HG02763 (cell line): ENCODE data around the gene PEAK1.

ENCODE experiments used
- ATAC-seq: cut with Tn5 transposase; IDR thresholded peaks from one replicate; pipeline ENCODE4 v1.9.1; 2021; ENCODE audit warnings: mild to moderate bottlenecking, moderate library complexity; ENCODE audit not compliant: unreplicated experiment

The PEAK1 gene

DNA sequence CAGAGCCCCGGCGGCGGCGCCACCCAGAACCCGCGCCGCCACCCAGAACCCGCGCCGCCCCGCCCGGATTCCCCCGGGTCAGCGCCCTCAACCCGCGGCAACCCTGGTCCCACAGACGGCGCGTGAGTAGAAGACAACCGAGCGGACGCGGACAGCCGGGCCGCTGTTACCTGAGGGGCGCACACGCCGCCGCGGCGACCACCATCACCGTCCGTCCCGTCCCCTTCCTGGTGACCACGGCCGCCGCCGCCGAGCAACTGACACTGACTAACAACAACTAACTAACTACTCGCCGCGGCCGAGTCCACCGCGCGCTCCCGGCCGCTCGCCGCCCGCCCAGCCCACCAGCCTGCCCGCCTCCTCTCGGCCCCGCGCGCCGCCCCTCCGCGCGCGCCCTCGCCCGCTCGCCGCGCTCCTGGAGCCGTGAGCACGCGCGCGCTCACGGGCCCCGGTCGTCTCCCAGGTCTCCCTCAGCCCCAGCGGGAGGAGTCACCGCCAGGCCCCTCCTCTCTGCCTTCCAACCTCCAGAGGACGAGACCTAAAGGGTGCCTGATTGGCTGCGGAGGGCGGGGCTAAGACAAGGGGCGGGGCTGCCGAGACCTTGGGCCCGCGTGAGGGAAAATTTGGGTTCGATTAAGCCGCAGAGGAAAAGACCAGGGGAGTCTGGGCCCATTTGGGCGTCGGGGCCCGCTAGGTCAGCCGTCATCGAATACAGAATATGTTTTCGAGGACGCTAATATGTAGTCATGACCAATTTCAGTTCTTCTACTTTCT, at the start of gene PEAK1:
TSS of gene PEAK1 (minus strand) at position 269 of the 774 bp plus-strand sequence. CDS start 238,178 bp downstream, outside the sequence.
- ATAC-seq, result peak; percentile 89

DNA sequence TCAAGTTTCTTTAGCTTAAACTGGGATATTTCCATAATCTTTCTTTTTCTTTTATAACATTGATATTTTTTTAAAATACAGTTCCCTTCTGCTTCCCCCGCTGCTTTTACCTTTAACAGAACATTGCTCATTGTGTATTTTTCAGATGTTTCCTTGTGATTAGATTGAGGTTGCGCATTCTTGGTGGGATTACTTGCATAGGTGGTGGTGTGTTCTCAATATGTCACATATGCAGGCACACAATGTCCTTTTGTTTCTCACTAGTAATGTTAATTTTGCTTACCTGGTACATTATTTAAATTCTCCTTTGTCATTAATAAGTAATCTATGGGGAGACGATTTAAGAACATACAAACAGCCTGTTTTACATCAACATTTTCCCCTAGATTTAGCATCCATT, 49.0 kb upstream of the PEAK1 start:
- ATAC-seq, result no peak

DNA sequence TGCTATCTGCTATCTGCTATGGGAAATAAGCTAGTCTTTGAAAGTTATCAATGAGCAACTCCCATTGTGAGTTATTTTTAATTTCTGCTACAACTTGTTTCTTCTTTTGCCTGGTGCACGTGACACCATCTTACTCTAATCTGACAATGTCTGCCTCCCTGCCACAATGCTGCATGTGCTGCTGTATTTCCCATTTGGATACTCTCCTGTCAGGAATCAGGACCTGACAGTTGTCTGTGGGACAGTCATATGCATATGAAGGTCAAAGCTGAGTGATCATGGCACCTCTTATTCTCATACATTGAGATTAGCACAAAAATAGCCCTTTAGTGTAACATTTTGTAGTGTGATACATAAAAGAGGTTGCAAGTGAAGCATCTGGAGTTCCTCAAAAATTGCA, 46.6 kb upstream of the PEAK1 start:
- ATAC-seq, result no peak

DNA sequence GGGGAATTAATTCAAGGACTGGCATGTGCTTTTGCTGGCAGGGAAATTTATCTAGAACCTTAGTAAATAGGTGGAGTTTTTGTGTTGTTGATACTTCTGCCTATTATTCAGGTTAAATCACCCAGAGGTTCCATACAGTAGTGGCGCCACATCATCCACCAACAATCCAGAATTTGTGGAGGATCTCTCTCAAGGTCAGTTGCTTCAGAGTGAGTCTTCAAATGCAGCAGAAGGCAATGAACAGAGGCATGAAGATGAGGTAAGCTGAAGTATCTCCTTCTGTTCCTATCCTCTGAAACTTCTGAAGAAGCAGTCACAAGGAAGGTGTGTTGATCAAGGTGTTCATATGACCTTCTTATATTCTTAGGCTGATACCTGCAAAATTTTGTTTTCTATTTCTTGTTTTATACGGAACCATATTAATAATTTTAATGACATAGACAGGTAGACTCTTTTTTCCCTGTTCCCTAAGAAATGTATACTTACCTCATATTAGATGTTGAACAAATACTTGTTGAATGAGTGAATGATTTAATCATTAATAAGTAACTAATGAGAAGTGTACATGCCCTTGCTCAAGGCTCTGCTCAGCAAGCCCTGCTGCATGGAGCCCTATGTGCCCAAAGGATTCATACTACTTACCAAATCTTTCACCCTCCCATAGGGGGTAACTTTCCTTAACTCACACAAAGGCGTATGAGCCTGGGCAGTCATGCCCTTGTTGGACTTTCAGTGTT, 44.4 kb upstream of the PEAK1 start:
- no peak for ATAC-seq

DNA sequence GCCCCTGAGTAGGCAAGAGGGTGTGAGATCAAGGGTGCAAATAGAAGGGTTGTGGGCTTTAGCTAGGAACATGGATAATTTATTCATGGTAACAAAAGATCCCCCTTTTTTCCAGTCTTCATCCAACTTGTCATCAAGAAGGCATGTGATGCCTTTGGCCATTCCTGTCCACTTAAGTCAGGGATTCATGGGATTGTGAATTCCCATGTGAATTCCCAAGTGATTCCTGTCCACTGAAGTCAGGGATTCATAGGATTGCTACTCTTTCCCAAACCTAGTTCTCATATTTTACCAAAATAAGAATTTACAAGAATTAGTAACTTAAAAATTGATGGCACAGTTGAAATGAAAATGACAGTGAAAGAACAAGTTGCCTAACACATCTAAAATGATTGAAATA, 41.6 kb upstream of the PEAK1 start:
- no peak for ATAC-seq

DNA sequence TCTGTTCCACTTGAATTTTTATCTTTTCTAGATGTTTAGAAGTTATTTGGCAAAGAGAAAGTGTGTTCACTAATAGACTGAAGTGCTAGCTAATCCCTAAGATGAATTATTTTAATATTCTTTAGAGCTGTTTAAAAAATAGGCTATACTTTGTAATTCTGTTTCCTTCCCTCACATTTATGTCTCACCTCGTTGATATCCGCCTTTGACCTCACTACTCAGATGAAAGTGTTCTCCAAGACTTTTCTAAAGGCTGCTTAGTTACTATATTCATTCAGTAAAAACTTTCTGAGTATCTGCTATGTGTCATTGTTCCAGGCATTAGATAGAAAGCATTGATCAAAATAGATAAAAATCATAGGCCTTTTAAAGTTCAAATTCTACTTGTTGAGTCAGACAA, 39.1 kb upstream of the PEAK1 start:
- ATAC-seq, result no peak

GRCh38 chr15:77457905-77458265, 38.0 kb upstream of the PEAK1 start:
- no peak for ATAC-seq

GRCh38 chr15:77457191-77457904, 37.4 kb upstream of the PEAK1 start:
- ATAC-seq, result no peak

GRCh38 chr15:77456746-77457145, 36.8 kb upstream of the PEAK1 start:
- no peak for ATAC-seq

DNA sequence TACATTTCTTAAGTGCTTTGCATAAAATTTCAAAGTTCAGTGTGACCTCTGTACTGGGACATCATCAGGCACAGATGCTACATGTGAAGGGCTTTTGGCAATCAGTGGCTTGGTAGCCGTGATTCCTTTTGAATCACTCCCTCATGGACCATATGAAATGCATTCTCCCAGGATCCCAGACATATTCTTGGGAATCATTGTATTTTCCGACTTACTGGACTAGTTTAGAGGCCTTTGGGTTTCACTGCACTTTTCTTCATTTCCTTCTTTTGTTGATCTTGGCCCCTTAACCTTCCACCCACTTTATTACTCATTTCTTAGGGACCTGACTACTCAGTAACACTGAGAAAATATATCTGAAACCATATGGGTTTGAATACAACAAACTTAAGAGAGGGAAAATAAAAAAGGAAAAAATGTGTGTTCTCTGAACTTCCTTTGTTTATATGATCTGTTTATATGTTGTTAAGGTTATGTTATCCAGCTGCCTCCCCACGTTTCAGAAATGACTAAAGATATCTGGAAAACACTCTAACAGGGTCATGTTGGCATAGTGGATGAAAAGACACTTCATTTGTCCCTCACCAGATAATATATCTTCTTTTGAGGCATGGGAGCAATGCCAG, 35.9 kb upstream of the PEAK1 start:
- no peak for ATAC-seq

GRCh38 chr15:77454951-77455350, 35.0 kb upstream of the PEAK1 start:
- ATAC-seq, result no peak

DNA sequence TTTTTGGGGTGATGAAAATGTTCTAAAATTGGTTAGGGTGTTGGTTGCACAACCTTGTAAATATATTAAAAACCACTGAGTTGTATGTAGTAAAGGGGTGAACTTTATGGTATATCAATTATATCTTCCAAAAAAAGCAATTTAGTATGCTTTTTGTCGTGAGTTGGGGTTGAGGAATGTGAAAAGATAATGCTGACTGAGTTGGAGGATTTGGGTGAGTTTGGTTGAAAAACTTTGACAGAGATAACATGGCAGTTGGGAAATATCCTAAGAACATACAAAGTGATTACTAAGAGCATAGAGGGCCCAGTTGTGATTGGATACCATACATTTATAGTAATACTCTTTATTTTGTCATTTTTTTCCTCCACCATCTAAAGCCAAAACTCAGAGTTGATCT, 34.4 kb upstream of the PEAK1 start:
- no peak for ATAC-seq

GRCh38 chr15:77446840-77447390, 27.0 kb upstream of the PEAK1 start:
- no peak for ATAC-seq

- ATAC-seq, result no peak
Measured at GRCh38 chr15:77440378-77440999, 20.6 kb upstream of the PEAK1 start.

DNA sequence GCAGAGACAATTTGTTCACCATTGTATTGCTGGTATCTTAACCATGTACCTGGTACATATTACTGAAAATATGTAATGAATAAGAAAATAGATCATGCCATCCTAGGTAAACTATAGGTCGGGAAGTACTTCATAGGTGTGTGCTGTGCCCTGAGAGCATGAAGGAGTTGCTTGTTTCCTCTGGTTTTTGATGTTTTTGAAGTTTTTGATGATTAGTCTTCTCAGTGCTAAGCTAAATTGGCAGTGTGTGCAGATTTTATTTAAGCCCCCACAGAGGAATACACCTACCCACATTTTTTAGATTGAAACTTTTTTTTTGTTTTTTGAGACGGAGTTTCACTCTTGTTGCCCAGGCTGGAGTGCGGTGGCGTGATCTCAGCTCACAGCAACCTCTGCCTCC, 17.4 kb upstream of the PEAK1 start:
- no peak for ATAC-seq

DNA sequence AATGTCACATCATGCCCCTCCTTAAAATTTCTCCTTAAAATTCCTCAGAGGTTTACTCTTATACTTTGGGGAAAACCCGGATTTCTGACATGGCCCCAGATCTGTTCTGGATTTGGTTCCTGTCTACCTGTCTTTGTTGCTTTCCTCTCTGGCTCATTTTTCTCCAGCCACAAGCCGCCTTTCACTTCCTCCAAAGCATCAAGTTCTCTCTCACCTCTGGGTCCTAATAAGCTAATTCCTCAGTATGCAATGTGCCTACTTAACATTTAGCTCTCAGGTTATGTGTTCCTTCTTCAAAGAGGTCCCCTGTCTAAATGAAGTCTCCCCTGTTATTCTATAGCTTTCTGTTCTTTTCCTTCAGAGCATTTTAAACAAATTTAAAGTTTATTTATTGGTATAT, 16.9 kb upstream of the PEAK1 start:
- ATAC-seq, result no peak

DNA sequence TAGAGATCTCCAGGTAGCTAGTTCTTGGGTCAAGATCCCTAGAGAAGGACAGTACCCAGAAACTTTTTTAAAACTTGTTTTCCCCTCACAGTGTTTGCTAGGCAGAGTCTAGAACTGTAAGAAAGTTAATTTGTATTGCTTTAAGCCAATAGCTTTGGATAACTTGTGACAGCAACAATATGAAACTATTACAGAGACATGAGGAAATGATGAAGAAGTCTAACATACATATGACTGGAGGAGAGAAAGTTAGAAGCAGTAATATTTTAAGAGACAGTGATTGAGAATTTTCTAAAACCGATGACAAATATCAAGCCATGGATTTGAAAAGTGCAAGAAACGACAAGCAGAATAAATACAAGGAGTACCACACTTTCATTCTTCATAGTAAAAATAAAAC, 10.7 kb upstream of the PEAK1 start:
- ATAC-seq, result no peak

GRCh38 chr15:77430213-77430612, 10.3 kb upstream of the PEAK1 start:
- no peak for ATAC-seq

- no peak for ATAC-seq
Measured at GRCh38 chr15:77426871-77427270, 7.0 kb upstream of the PEAK1 start.

- no peak for ATAC-seq
Measured at GRCh38 chr15:77426377-77426776, 6.5 kb upstream of the PEAK1 start.

GRCh38 chr15:77425104-77425503, 5.2 kb upstream of the PEAK1 start:
- ATAC-seq, result no peak
